ENCODE data around the gene UNKL.

The UNKL gene

GRCh38 chr16:1438229-1439057 is 23.9 kb upstream of the UNKL start:
- Histone ChIP-seq H3K9me3 (ENCODE audit: insufficient read depth, low read length) (no peaks in the 10 kb centered on the region), H3K79me2 (ENCODE audit: insufficient read depth, low read length) (no peaks in the 10 kb centered on the region), H3K27ac (ENCODE audit: low read depth, low read length) (no peak overlapping the region), H3K9ac (ENCODE audit: low read length) (no peak overlapping the region), H3K27me3 (ENCODE audit: low read length) (no peaks in the 10 kb centered on the region), H3K9me2 (replicated peaks; ENCODE audit: insufficient read depth, low read length) (no peaks in the 10 kb centered on the region), H3K4me3 (ENCODE audit: insufficient read depth, low read length, poor library complexity, severe bottlenecking) (no peak overlapping the region), H3F3A (ENCODE audit: insufficient read depth) (no peaks in the 10 kb centered on the region), H2AFZ (ENCODE audit: low read depth, low read length, severe bottlenecking) (no peak overlapping the region), H4K20me1 (ENCODE audit: low read depth, low read length) (no peaks in the 10 kb centered on the region), H3K36me3 (ENCODE audit: low read length) (no peaks in the 10 kb centered on the region), H3K4me2 (ENCODE audit: low read depth, low read length, poor library complexity, severe bottlenecking) (no peak overlapping the region)
- TF ChIP-seq EZH2phosphoT487 (conservative IDR thresholded peaks at IDR 0.05; ENCODE audit: low read length) (no peak), CTCF (IDR thresholded peaks at IDR 0.05; ENCODE audit: insufficient read depth, low read length, poor library complexity, severe bottlenecking) (no peak)

GRCh38 chr16:1437606-1438005 is 23.1 kb upstream of the UNKL start:
- H3K4me2 ChIP-seq (ENCODE audit: low read depth, low read length, poor library complexity, severe bottlenecking) = no peak overlapping the region
- H3K9me3 ChIP-seq (ENCODE audit: insufficient read depth, low read length) = no peaks in the 10 kb centered on the region
- H3K27ac ChIP-seq (ENCODE audit: low read depth, low read length) = no peak overlapping the region
- H3F3A ChIP-seq (ENCODE audit: insufficient read depth) = no peaks in the 10 kb centered on the region
- H3K9me2 ChIP-seq (replicated peaks; ENCODE audit: insufficient read depth, low read length) = no peaks in the 10 kb centered on the region
- no peak overlapping the region for H2AFZ ChIP-seq (ENCODE audit: low read depth, low read length, severe bottlenecking)
- TF ChIP-seq EZH2phosphoT487 (conservative IDR thresholded peaks at IDR 0.05; ENCODE audit: low read length) (no peak), CTCF (IDR thresholded peaks at IDR 0.05; ENCODE audit: insufficient read depth, low read length, poor library complexity, severe bottlenecking) (no peak)
- no peaks in the 10 kb centered on the region for H3K27me3 ChIP-seq (ENCODE audit: low read length)
- H3K36me3 ChIP-seq (ENCODE audit: low read length) = no peaks in the 10 kb centered on the region
- no peaks in the 10 kb centered on the region for H3K79me2 ChIP-seq (ENCODE audit: insufficient read depth, low read length)
- H3K9ac ChIP-seq (ENCODE audit: low read length) = no peak overlapping the region
- H4K20me1 ChIP-seq (ENCODE audit: low read depth, low read length) = no peaks in the 10 kb centered on the region
- no peak overlapping the region for H3K4me3 ChIP-seq (ENCODE audit: insufficient read depth, low read length, poor library complexity, severe bottlenecking)

GRCh38 chr16:1436731-1437355 is 22.3 kb upstream of the UNKL start:
- no peak for TF ChIP-seq EZH2phosphoT487 (conservative IDR thresholded peaks at IDR 0.05; ENCODE audit: low read length)
- no peak for TF ChIP-seq CTCF (IDR thresholded peaks at IDR 0.05; ENCODE audit: insufficient read depth, low read length, poor library complexity, severe bottlenecking)
- Histone ChIP-seq H2AFZ (ENCODE audit: low read depth, low read length, severe bottlenecking) (no peak overlapping the region), H3K27me3 (ENCODE audit: low read length) (no peaks in the 10 kb centered on the region), H3K9me3 (ENCODE audit: insufficient read depth, low read length) (no peaks in the 10 kb centered on the region), H3K9ac (ENCODE audit: low read length) (no peak overlapping the region), H3K4me2 (ENCODE audit: low read depth, low read length, poor library complexity, severe bottlenecking) (no peak overlapping the region), H3F3A (ENCODE audit: insufficient read depth) (no peaks in the 10 kb centered on the region), H3K9me2 (replicated peaks; ENCODE audit: insufficient read depth, low read length) (no peaks in the 10 kb centered on the region), H3K4me3 (ENCODE audit: insufficient read depth, low read length, poor library complexity, severe bottlenecking) (no peak overlapping the region), H4K20me1 (ENCODE audit: low read depth, low read length) (no peaks in the 10 kb centered on the region), H3K27ac (ENCODE audit: low read depth, low read length) (no peak overlapping the region), H3K36me3 (ENCODE audit: low read length) (no peaks in the 10 kb centered on the region), H3K79me2 (ENCODE audit: insufficient read depth, low read length) (no peaks in the 10 kb centered on the region)
